Islet precursor cell (in vitro differentiated cells): ENCODE data around the gene DRD3.

Experiments used
- DNase-seq: peaks from one replicate; pipeline ENCODE4 v3.0.0-alpha.2; 2018

DRD3 gene

DNA sequence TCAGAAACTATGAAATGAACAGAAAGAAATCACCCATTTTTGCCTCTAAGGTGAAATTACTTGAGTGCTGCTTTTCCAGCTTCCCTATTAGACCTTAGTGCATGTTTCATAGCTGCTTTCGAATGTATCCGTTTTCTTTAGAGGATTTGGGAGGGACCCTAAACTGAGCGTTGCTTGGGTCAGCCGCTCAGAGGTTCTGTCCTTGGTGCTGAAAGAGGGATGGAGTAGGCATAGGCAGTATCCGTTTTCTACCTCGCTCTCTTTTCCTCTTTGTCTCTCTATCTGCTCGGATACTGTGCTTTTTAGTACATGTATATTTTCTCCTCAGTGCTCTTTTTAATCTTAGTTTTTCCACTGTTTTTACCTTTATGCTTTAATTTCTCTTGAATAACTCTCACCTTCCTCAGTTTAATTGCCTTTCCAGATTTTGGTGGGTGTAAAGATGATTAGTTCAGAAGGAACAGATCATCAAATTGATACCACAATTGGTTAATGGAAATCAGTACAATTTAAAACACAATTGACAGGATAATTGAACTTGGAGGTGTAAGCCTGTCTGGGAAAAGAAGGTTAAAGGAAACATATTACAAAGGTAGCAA is at the start of gene DRD3:
Gene DRD3, minus strand, starts transcription at position 283 of the 599 bp plus-strand sequence. CDS start 7,060 bp downstream, outside the sequence.
- peak; percentile 65 for DNase-seq

GRCh38 chr3:114227076-114227475 is 48.2 kb upstream of the DRD3 start:
- DNase-seq: no peak

- no peak for DNase-seq
Observed at GRCh38 chr3:114226313-114226712, 47.5 kb upstream of the DRD3 start.

- no peak for DNase-seq
Observed at GRCh38 chr3:114223143-114223542, 44.3 kb upstream of the DRD3 start.

- DNase-seq: no peak
Observed at GRCh38 chr3:114221881-114222264, 43.0 kb upstream of the DRD3 start.

- no peak for DNase-seq
Observed at GRCh38 chr3:114221165-114221880, 42.5 kb upstream of the DRD3 start.

DNA sequence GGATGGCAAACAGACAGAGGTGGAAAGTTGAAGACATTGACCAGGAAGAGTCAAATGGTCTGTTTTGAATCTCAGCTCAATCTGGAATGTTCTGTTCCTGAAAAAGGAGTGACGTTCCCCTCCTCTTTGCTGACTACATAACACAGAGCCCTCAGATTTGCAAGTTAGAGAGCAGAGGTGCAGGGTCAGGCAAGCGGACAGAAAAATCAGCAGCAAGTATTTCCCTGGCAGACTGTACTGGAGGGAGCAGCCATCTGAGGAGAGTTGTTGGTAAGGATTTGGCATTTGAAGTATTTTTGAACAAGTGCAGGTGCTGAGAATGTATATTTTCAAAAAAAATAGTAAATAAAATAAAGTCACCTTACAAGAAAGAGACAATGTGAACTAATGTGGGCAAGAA is 40.9 kb upstream of the DRD3 start:
- DNase-seq: no peak

- DNase-seq: no peak
Observed at GRCh38 chr3:114218578-114219185, 39.8 kb upstream of the DRD3 start.

DNA sequence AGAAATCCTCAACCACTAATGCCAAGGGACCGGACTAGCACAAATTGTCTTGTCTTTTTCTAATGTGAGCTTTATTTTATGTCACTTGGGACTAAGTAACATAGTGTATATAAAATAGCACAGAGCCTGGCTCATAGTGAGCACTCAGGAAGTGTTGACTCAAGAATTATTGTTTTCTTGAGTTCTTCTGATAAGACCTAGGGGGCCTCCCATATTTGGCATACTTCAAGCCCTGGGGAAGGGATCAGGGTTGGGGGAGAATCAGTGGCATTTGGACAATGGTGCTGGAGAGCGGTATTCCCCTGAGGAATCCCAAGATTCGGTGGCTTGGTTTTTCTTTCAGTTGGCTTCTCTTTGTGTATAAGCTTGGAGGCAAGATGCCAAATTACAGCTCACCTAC is 39.2 kb upstream of the DRD3 start:
- DNase-seq: no peak

DNA sequence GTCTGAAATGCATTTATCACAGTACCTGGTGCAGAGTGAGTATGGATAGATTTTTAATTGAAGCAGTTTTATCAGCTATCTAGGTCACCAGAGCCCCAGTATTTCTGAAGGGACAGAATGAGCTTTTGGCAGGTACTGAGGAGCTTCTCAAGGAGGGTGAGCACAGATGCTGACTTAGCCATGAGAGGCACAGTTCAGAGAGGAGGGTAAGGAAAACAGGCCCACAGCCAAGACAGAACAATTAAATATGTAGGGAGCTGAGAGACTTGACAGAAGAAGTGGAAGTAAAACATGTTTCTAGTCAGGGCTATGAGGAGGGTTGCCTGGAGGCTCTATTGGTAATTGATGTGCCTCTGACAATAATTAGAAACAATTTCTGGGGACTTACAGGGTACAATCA is 38.4 kb upstream of the DRD3 start:
- no peak for DNase-seq

GRCh38 chr3:114216186-114216970 is 37.5 kb upstream of the DRD3 start:
- no peak for DNase-seq

GRCh38 chr3:114214542-114215341 is 35.9 kb upstream of the DRD3 start:
- DNase-seq: no peak

GRCh38 chr3:114213627-114214541 is 35.0 kb upstream of the DRD3 start:
- DNase-seq: peak; percentile 72

DNA sequence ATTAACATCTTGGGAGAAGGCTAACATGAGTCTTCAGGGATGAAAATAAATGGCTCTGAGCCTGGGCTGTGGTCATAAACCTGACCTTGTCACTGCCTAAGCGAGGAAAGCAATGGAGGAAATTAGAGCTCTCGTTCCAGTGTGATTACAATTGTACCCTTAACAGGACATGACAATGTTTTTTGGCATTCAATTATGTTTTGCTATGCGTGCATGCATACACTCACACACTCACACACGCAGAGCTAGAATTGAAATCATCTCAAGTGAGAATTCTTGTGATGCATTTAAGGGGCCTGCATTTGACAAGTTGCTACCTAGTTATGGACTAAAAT is 34.4 kb upstream of the DRD3 start:
- no peak for DNase-seq

DNA sequence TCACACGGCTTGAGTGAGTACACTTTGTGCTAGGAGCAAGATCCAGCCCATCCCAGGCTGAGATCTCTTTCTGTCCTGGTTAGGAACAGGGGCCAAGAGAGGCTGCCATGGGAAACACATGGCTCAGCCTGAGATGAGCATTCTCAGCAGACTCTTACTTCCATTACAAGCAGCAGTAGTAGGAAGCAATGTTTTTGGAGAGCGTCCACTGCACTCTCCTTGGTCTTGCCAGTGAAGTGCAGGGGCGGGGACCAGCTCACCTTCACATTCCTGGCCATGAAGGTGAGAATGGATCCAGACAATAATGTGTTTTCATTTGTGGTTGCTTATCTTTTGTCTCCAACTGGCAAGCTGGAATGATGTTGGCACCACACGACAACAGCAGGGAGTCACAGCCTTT is 33.8 kb upstream of the DRD3 start:
- no peak for DNase-seq

DNA sequence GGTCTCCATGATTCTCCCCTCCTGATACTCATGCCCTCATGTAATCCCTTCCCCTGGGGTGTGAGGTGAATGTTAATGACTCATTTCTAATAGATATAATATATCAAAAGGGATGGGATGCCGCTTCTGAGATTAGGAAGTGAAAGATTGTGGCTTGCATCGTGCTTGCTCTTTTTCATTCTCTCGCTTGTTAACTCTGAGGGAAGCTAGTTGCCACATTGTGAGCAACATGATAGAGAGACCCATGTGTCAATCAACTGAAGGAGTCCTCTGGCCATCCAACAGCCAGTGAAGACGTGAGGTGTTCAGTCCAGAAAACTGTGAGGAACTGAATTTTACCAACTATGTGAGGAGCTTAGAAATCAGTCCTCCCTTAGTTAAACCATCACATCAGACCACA is 28.9 kb upstream of the DRD3 start:
- no peak for DNase-seq

DNA sequence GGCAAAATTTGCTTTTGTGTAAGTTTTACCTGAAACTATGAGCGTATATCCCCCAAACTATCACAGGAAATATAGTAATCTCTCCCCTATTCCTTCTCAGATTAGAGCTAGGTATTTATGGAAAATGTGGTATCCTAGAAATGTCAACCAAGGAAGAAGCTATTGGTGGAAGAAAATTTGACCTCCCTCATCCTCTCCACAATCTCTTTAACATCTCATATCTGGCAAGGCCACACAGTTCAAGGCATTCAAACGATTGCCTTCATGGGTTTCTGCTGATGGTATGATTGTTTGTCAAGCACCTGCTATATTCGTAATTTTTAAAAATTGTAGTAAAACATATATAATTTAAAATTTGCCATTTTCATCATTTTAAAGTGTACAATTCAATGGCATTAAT is 27.5 kb upstream of the DRD3 start:
- DNase-seq: no peak

GRCh38 chr3:114205541-114205940 is 26.7 kb upstream of the DRD3 start:
- DNase-seq: no peak

- DNase-seq: no peak
Observed at GRCh38 chr3:114194750-114195149, 15.9 kb upstream of the DRD3 start.

GRCh38 chr3:114192136-114192535 is 13.3 kb upstream of the DRD3 start:
- no peak for DNase-seq

DNA sequence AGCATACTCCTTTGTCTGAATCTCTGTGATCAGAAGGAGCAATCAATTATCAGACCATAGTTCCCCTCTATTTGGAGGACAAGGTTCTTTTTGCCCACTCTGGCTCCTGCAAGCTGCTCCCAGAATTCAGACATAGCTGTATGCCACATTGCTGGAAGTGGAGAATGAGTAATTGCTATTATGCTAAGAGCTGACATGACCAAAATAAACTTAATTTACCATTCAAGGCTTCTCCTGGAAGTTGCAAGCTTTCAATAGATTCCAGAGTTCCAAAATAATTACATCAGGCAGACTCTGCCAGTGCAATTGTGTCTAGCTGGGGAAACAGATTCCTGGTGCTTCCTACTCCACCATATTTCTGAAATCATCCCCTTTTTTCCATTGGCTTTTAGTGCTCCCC is 7.6 kb upstream of the DRD3 start:
- DNase-seq: no peak

- DNase-seq: no peak
Observed at GRCh38 chr3:114179575-114179974, 723 bp upstream of the DRD3 start.
